Activated T-helper 2 cell treated with anti-CD3 and anti-CD28 coated beads, Interferon-gamma antibody, Interleukin-2, Interleukin-4, amounts not matched to agents 10 μg/mL and 5 μg/mL and 100 μg/mL, durations not matched to agents 14 hours and 24 hours and 36 hours (primary cell): ENCODE data around the gene GRID1. TPM values are rescaled to one million over a fixed set of nuclear protein-coding genes. Genes with fewer than 3 reads are reported as not detected.

ENCODE experiments used
- DNase-seq: peaks from one replicate; pipeline ENCODE4 v3.0.0; 2021; ENCODE audit warnings: low spot score
- H3K27ac Mint-ChIP-seq: one replicate; pipeline ENCODE4 v1.8.0; 2021; ENCODE audit warnings: mixed read lengths
- H3K27me3 Mint-ChIP-seq: one replicate; pipeline ENCODE4 v1.8.0; 2021; ENCODE audit warnings: low read depth, mixed read lengths
- H3K36me3 Mint-ChIP-seq: one replicate; pipeline ENCODE4 v1.8.0; 2021; ENCODE audit warnings: low read depth, mixed read lengths
- H3K4me1 Mint-ChIP-seq: one replicate; pipeline ENCODE4 v1.8.0; 2021; ENCODE audit warnings: low read depth, mixed read lengths
- H3K4me3 Mint-ChIP-seq: one replicate; pipeline ENCODE4 v1.8.0; 2021; ENCODE audit warnings: low read depth, mild to moderate bottlenecking, moderate library complexity, mixed read lengths
- H3K9me3 Mint-ChIP-seq: one replicate; pipeline ENCODE4 v1.8.0; 2021; ENCODE audit warnings: mixed read lengths
- intact Hi-C: fragments of 100-400 bp; cut with micrococcal nuclease; formaldehyde crosslinking; loops from one replicate; pipeline ENCODE4 v1.15.1; 2023
- total RNA-seq: library from RNA; stranded (reverse); gene quantifications from 2 replicates; pipeline ENCODE4 v1.2.3, GENCODE V29; 2022

GRID1 gene
- total RNA-seq, 1 donor from 2014 or later, result not detected

DNA sequence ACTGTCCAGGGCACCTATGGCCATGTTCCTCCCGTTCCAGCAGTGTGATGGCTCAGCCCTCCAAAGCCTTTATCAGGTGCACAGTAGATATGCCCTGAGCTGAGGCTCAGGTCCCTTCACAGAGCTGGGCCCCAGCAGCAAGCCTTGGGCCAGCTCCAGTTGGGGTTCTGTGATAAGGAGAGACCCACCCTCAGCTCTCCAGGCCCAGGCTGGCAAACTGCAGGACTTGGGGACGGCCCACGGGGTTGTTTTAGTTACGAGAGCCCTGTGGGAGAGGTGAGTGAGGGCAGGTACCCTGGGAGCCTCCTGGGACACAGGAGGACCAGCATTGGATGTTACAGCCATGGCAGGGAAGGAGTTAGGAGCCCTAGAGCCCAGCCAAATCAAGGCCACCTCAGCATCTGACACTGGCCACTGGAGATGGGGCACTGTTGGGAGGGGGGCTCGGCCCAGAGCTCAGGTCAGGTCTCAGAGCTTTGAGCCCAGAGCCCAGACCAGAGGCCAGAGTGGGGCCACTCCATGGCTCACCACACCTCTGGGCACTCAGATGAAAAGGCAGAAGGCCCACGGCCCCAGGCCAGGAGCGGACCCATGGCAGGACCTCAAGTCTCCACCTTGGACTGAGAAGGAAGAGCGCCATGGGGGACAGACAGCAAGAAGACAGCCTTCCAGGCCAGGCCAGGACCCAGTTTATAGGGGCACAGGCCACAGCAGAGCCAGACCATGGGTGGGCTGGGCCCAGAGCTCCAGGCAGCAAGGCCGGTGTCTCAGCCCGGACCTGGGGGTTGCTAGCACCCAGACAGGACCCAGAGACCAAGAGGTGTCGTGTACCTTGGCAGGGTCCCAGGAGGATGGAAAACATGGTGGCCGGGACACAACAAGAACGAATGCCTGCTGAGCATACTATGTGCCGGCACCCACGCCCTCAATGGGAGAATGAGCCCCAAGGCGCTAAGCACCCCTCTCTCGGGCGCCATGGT lies 12.8 kb downstream of the GRID1 start:
- Mint-ChIP-seq H3K4me3 (no peak overlapping the region), H3K27me3 (peaks cover 6% of the 10 kb centered on the region), H3K36me3 (no peaks in the 10 kb centered on the region), H3K27ac (no peak overlapping the region), H3K9me3 (no peaks in the 10 kb centered on the region), H3K4me1 (no peaks in the 10 kb centered on the region)
- no peak for DNase-seq
- intact Hi-C loops, result no loop called here

GRCh38 chr10:86350897-86351296 lies 15.7 kb downstream of the GRID1 start:
- DNase-seq, result no peak
- no peaks in the 10 kb centered on the region for H3K4me1 Mint-ChIP-seq
- H3K9me3 Mint-ChIP-seq, result no peaks in the 10 kb centered on the region
- H3K27me3 Mint-ChIP-seq, result peaks cover 4% of the 10 kb centered on the region
- no peak overlapping the region for H3K4me3 Mint-ChIP-seq
- no peak overlapping the region for H3K27ac Mint-ChIP-seq
- intact Hi-C loops, result no loop called here
- no peaks in the 10 kb centered on the region for H3K36me3 Mint-ChIP-seq

GRCh38 chr10:86349940-86350630 lies 16.5 kb downstream of the GRID1 start:
- intact Hi-C loops, result no loop called here

DNA sequence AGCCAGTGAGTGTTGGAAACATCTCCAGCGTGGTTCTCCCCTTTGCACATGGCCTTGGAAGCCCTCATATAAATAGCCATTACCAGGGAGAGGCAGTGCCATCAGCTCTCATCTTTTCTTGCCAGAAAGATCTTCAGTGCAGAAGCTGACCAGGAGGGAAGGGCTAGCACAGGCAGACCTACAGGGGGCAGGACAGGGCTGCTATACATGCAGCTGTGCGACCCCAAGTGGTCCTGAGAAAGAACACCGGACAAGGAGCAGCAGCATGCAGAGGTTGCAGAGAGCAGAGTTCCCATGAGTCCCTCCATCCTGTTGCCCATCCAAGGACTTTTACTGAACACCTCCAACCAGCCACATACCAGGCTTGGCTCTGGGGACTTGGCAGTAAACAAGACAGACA lies 17.1 kb downstream of the GRID1 start:
- H3K4me3 Mint-ChIP-seq, result no peak overlapping the region
- no peaks in the 10 kb centered on the region for H3K9me3 Mint-ChIP-seq
- no peak overlapping the region for H3K27ac Mint-ChIP-seq
- no peaks in the 10 kb centered on the region for H3K36me3 Mint-ChIP-seq
- intact Hi-C loops, result no loop called here
- DNase-seq, result no peak
- H3K4me1 Mint-ChIP-seq, result no peaks in the 10 kb centered on the region
- H3K27me3 Mint-ChIP-seq, result peaks cover 4% of the 10 kb centered on the region

More at GRCh38 chr10:86349940-86350630, 16.5 kb downstream of the GRID1 start:
- H3K9me3 Mint-ChIP-seq, result no peaks in the 10 kb centered on the region
- H3K27me3 Mint-ChIP-seq, result peaks cover 4% of the 10 kb centered on the region
- no peak overlapping the region for H3K27ac Mint-ChIP-seq
- no peak overlapping the region for H3K4me3 Mint-ChIP-seq
- H3K36me3 Mint-ChIP-seq, result no peaks in the 10 kb centered on the region
- no peaks in the 10 kb centered on the region for H3K4me1 Mint-ChIP-seq
- no peak for DNase-seq

- H3K4me1 Mint-ChIP-seq, result no peaks in the 10 kb centered on the region
- intact Hi-C loops, result no loop called here
- no peak for DNase-seq
These were observed 18.0 kb downstream of the GRID1 start for GRCh38 chr10:86348321-86349210.

DNA sequence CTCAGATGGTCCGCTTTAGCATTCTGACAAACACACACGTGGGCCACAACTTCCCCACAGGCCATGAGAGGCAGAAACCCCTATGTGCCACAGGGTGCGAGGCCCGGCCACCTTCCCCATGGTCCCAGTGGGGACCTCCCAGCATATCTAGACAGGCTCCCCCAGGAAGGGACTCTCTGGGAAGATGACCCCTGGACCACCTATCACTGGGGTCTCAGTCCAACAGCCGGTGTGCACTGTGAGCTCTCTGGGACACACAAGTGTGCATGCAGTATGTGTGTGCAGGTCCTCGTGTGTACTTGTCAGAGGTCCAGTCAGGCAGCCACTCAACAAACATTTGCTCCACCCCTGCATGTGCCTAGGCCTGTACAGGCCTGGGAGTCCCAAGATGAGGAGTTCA lies 18.7 kb downstream of the GRID1 start:
- intact Hi-C loops, result no loop called here
- Mint-ChIP-seq H3K27me3 (peaks cover 4% of the 10 kb centered on the region), H3K27ac (no peak overlapping the region), H3K4me1 (no peaks in the 10 kb centered on the region), H3K9me3 (no peaks in the 10 kb centered on the region), H3K36me3 (no peaks in the 10 kb centered on the region), H3K4me3 (no peak overlapping the region)
- DNase-seq, result no peak

More at GRCh38 chr10:86348321-86349210, 18.0 kb downstream of the GRID1 start:
- Mint-ChIP-seq H3K27ac (no peak overlapping the region), H3K27me3 (peaks cover 4% of the 10 kb centered on the region), H3K4me3 (no peak overlapping the region), H3K9me3 (no peaks in the 10 kb centered on the region), H3K36me3 (no peaks in the 10 kb centered on the region)

DNA sequence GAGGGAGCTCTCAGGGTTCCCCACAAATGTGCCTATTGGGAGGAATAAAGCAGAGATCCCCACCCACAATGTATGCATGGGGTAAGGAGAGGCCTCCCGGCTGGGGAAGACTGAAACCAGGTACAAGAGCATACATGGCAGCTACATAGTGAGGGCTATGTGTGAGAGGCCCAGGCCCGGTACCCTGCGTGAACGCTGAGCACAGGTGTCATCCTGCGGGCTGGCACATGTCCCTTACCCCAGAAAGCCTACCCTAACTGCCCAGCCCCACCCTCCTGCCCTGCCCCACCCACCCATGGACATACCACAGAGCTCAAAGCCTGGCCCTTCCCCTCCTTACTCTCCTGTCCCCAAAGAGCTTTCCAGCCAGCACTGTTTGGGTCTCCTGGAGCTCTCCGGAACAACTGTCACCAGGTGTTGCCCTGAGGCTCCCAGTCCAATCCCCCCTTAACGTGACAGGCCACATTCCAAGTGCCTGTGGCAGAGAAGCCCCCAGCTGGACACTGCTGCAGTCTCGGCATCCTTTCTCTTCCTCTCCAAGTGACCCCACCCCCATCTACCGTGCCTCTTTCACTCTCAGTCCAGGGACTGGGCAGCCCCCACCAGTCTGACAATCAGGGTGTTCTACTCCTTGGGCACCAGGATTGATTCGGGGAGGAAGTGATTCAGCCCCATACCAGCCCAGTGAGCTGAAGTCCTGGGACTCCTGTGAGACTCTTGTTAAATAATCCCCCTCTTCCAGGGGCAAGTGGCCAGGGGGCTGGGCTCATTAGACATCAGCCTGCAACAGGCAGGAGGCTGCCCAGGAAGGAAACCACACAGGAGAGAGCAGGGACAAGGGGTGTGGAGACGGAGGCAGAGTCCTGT lies 19.6 kb downstream of the GRID1 start:
- Mint-ChIP-seq H3K9me3 (no peaks in the 10 kb centered on the region), H3K36me3 (no peaks in the 10 kb centered on the region), H3K4me1 (no peaks in the 10 kb centered on the region), H3K4me3 (no peak overlapping the region), H3K27me3 (peaks cover 4% of the 10 kb centered on the region), H3K27ac (no peak overlapping the region)
- intact Hi-C loops, result no loop called here
- no peak for DNase-seq

- no peak overlapping the region for H3K27ac Mint-ChIP-seq
- H3K9me3 Mint-ChIP-seq, result no peaks in the 10 kb centered on the region
- H3K27me3 Mint-ChIP-seq, result peaks cover 4% of the 10 kb centered on the region
- no peak for DNase-seq
- intact Hi-C loops, result no loop called here
- no peaks in the 10 kb centered on the region for H3K4me1 Mint-ChIP-seq
- H3K4me3 Mint-ChIP-seq, result no peak overlapping the region
- H3K36me3 Mint-ChIP-seq, result no peaks in the 10 kb centered on the region
These were observed 20.5 kb downstream of the GRID1 start for GRCh38 chr10:86345859-86346798.

DNA sequence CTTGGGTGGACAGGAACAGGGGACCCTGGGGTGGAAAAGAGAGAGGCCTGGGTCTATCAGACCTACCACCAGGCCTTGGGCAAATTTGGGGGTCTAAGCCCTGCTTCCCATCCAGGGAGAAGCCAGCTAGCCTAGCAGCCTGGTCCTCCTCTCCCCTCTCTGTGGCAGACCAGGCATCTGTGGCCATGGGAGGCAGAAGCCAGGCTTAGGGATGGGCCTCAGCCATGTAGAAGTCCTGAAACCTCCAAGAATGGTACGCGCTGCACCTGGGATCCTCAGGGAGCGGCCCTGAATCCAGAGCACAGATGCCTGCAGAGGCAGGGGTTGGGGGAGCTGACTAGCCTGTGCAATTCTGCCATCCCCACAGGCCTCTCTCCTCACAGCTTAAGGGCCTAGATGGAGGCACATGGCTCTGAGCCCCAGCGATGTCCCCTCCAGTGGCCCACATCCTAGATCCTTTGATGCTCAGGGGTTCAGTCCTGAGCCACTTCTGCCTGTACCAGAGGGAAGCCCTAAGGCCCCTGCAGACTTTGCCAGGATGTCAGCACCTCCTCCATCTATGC lies 21.2 kb downstream of the GRID1 start:
- Mint-ChIP-seq H3K27me3 (peaks cover 4% of the 10 kb centered on the region), H3K27ac (no peak overlapping the region), H3K36me3 (no peaks in the 10 kb centered on the region), H3K4me3 (no peak overlapping the region), H3K4me1 (no peaks in the 10 kb centered on the region), H3K9me3 (no peaks in the 10 kb centered on the region)
- no peak for DNase-seq
- intact Hi-C loops, result no loop called here

GRCh38 chr10:86344714-86345161 lies 21.9 kb downstream of the GRID1 start:
- no peaks in the 10 kb centered on the region for H3K36me3 Mint-ChIP-seq
- no peaks in the 10 kb centered on the region for H3K27me3 Mint-ChIP-seq
- DNase-seq, result no peak
- H3K4me3 Mint-ChIP-seq, result no peak overlapping the region
- no peaks in the 10 kb centered on the region for H3K9me3 Mint-ChIP-seq
- H3K27ac Mint-ChIP-seq, result no peak overlapping the region
- intact Hi-C loops, result no loop called here
- H3K4me1 Mint-ChIP-seq, result no peaks in the 10 kb centered on the region

DNA sequence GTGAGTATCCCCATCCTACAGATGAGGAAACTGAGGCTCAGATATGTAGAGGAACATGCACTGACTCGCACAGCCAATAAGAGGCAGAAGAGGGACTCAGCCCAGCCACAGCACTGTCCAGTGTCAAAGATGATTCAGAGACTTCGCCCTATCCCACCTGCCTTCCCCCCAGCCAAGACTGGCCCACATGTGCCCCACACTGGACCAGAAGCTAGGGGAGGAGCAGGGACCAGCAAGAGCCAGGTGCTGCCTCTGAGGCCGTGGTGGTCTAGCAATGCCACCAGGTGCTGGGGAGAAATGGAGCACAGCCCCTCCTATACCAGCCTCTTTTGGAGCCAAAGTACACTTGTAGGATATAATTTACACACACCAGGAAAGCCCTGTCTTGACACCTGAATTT lies 22.3 kb downstream of the GRID1 start:
- H3K27ac Mint-ChIP-seq, result no peak overlapping the region
- H3K4me1 Mint-ChIP-seq, result no peaks in the 10 kb centered on the region
- no peaks in the 10 kb centered on the region for H3K27me3 Mint-ChIP-seq
- DNase-seq, result no peak
- no peak overlapping the region for H3K4me3 Mint-ChIP-seq
- intact Hi-C loops, result no loop called here
- no peaks in the 10 kb centered on the region for H3K36me3 Mint-ChIP-seq
- H3K9me3 Mint-ChIP-seq, result no peaks in the 10 kb centered on the region
